ENCODE data around the gene KMT2E.
A peak's percentile ranks its signal among the peaks of the same experiment; 100 is the strongest.

KMT2E gene

DNA sequence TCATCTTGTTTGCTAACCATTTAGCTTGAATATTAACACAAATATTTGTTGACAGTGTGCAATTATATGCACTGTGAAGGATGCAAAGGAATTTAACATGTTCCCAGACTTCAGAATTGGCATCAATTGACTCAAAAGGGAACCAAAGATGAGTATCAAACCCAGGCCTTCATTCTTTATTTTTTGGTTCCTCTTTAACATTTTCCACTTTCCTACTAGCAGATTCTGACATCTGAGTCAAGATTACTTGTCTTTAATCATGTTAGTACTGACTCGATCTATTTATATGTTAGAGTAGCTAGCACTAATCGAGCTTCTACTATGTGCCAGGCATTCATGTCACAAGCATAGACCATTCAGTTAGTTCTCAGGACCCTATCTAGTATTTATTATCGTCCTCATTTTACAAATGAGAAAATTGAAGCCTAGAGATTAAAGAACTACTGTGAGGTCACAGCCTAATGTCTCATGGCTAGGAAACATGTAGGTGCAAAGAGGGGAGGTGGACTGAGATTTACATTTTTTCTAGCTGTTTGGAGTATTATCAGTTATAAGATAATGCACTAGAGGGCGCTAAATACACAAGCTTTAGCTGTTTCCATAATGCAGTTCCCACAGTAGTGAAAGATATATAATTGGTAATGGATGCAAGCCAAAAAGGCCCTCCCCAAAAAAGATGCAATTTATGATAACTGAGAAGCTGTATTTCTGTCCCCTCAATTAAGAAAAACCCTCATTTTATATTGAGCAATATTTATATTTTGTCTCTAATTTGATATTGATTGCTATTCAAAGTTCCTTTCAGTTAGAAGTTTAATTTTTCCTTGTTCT, 32.9 kb upstream of the KMT2E start (continued):
- TF ChIP-seq, protein P1, sequence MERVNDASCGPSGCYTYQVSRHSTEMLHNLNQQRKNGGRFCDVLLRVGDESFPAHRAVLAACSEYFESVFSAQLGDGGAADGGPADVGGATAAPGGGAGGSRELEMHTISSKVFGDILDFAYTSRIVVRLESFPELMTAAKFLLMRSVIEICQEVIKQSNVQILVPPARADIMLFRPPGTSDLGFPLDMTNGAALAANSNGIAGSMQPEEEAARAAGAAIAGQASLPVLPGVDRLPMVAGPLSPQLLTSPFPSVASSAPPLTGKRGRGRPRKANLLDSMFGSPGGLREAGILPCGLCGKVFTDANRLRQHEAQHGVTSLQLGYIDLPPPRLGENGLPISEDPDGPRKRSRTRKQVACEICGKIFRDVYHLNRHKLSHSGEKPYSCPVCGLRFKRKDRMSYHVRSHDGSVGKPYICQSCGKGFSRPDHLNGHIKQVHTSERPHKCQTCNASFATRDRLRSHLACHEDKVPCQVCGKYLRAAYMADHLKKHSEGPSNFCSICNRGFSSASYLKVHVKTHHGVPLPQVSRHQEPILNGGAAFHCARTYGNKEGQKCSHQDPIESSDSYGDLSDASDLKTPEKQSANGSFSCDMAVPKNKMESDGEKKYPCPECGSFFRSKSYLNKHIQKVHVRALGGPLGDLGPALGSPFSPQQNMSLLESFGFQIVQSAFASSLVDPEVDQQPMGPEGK (tag by site-specific recombination; IDR thresholded peaks at IDR 0.05) = peak; percentile 51; the same call in 1 of the 2 replicates
- TF ChIP-seq ZNF302 (tag by site-specific recombination; IDR thresholded peaks at IDR 0.05; ENCODE audit: low read depth) = no peak
- TF ChIP-seq ZNF223 (tag by site-specific recombination; IDR thresholded peaks at IDR 0.05) = no peak
- no peak for TF ChIP-seq ZNF585B (tag by site-specific recombination; IDR thresholded peaks at IDR 0.05)
- TF ChIP-seq HOXC10 (CRISPR knock-in tag; IDR thresholded peaks at IDR 0.05) = no peak
- TF ChIP-seq SP7 (tag by site-specific recombination; IDR thresholded peaks at IDR 0.05) = peak; percentile 51
- TF ChIP-seq ZNF366 (tag by site-specific recombination; conservative IDR thresholded peaks at IDR 0.05) = 0 out of 2 replicates have a peak, but pooled peaks have one; percentile 45
- no peak for TF ChIP-seq ZNF121 (tag by site-specific recombination; IDR thresholded peaks at IDR 0.05)
- TF ChIP-seq, protein P2, sequence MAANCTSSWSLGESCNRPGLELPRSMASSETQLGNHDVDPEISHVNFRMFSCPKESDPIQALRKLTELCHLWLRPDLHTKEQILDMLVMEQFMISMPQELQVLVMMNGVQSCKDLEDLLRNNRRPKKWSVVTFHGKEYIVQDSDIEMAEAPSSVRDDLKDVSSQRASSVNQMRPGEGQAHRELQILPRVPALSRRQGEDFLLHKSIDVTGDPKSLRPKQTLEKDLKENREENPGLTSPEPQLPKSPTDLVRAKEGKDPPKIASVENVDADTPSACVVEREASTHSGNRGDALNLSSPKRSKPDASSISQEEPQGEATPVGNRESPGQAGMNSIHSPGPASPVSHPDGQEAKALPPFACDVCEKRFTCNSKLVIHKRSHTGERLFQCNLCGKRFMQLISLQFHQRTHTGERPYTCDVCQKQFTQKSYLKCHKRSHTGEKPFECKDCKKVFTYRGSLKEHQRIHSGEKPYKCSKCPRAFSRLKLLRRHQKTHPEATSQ (tag by site-specific recombination; IDR thresholded peaks at IDR 0.05) = no peak
- TF ChIP-seq, protein P3, sequence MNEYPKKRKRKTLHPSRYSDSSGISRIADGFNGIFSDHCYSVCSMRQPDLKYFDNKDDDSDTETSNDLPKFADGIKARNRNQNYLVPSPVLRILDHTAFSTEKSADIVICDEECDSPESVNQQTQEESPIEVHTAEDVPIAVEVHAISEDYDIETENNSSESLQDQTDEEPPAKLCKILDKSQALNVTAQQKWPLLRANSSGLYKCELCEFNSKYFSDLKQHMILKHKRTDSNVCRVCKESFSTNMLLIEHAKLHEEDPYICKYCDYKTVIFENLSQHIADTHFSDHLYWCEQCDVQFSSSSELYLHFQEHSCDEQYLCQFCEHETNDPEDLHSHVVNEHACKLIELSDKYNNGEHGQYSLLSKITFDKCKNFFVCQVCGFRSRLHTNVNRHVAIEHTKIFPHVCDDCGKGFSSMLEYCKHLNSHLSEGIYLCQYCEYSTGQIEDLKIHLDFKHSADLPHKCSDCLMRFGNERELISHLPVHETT (tag by site-specific recombination; IDR thresholded peaks at IDR 0.05) = no peak
- TF ChIP-seq ZNF626 (tag by site-specific recombination; IDR thresholded peaks at IDR 0.05) = no peak
- no peak for TF ChIP-seq ZNF529 (tag by site-specific recombination; IDR thresholded peaks at IDR 0.05; ENCODE audit: insufficient replicate concordance)
- no peak for TF ChIP-seq ZBTB7A (tag by site-specific recombination; IDR thresholded peaks at IDR 0.05; ENCODE audit: low read depth)
- no peak for TF ChIP-seq ZNF777 (tag by site-specific recombination; IDR thresholded peaks at IDR 0.05; ENCODE audit: borderline replicate concordance)
- TF ChIP-seq GLIS2 (tag by site-specific recombination; IDR thresholded peaks at IDR 0.05) = no peak
- peak; percentile 77 for TF ChIP-seq ZSCAN30 (tag by site-specific recombination; IDR thresholded peaks at IDR 0.05)
- TF ChIP-seq ZNF24 (tag by site-specific recombination; IDR thresholded peaks at IDR 0.05) = no peak
- TF ChIP-seq ZNF184 (tag by site-specific recombination; IDR thresholded peaks at IDR 0.05) = no peak
- no peak for TF ChIP-seq EGR2 (tag by site-specific recombination; IDR thresholded peaks at IDR 0.05; ENCODE audit: low read depth)
- no peak for TF ChIP-seq ZNF555 (tag by site-specific recombination; conservative IDR thresholded peaks at IDR 0.05)
- TF ChIP-seq, protein P4, sequence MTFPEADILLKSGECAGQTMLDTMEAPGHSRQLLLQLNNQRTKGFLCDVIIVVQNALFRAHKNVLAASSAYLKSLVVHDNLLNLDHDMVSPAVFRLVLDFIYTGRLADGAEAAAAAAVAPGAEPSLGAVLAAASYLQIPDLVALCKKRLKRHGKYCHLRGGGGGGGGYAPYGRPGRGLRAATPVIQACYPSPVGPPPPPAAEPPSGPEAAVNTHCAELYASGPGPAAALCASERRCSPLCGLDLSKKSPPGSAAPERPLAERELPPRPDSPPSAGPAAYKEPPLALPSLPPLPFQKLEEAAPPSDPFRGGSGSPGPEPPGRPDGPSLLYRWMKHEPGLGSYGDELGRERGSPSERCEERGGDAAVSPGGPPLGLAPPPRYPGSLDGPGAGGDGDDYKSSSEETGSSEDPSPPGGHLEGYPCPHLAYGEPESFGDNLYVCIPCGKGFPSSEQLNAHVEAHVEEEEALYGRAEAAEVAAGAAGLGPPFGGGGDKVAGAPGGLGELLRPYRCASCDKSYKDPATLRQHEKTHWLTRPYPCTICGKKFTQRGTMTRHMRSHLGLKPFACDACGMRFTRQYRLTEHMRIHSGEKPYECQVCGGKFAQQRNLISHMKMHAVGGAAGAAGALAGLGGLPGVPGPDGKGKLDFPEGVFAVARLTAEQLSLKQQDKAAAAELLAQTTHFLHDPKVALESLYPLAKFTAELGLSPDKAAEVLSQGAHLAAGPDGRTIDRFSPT (tag by site-specific recombination; IDR thresholded peaks at IDR 0.05) = no peak
- TF ChIP-seq ZNF707 (tag by site-specific recombination; IDR thresholded peaks at IDR 0.05) = no peak
- no peak for TF ChIP-seq ZNF23 (tag by site-specific recombination; IDR thresholded peaks at IDR 0.05; ENCODE audit: borderline replicate concordance)
- TF ChIP-seq ZNF37A (tag by site-specific recombination; IDR thresholded peaks at IDR 0.05) = no peak
- TF ChIP-seq, protein P5, sequence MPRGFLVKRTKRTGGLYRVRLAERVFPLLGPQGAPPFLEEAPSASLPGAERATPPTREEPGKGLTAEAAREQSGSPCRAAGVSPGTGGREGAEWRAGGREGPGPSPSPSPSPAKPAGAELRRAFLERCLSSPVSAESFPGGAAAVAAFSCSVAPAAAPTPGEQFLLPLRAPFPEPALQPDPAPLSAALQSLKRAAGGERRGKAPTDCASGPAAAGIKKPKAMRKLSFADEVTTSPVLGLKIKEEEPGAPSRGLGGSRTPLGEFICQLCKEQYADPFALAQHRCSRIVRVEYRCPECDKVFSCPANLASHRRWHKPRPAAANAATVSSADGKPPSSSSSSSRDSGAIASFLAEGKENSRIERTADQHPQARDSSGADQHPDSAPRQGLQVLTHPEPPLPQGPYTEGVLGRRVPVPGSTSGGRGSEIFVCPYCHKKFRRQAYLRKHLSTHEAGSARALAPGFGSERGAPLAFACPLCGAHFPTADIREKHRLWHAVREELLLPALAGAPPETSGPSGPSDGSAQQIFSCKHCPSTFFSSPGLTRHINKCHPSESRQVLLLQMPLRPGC (tag by site-specific recombination; IDR thresholded peaks at IDR 0.05) = no peak
- no peak for TF ChIP-seq ZNF785 (tag by site-specific recombination; IDR thresholded peaks at IDR 0.05)
- TF ChIP-seq, protein P6, sequence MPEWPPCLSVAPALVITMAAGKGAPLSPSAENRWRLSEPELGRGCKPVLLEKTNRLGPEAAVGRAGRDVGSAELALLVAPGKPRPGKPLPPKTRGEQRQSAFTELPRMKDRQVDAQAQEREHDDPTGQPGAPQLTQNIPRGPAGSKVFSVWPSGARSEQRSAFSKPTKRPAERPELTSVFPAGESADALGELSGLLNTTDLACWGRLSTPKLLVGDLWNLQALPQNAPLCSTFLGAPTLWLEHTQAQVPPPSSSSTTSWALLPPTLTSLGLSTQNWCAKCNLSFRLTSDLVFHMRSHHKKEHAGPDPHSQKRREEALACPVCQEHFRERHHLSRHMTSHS (tag by site-specific recombination; IDR thresholded peaks at IDR 0.05) = no peak
- TF ChIP-seq OSR2 (tag by site-specific recombination; IDR thresholded peaks at IDR 0.05) = peak; percentile 38; the same call in 1 of the 2 replicates
- no peak for TF ChIP-seq ZNF843 (tag by site-specific recombination; IDR thresholded peaks at IDR 0.05)
- TF ChIP-seq ZNF501 (tag by site-specific recombination; IDR thresholded peaks at IDR 0.05) = peak; percentile 79; the same call in 1 of the 2 replicates
- no peak; the same call in 1 of the 2 replicates for TF ChIP-seq ZNF341 (tag by site-specific recombination; IDR thresholded peaks at IDR 0.05; ENCODE audit: low read depth)

Measured in HEK293 (cell line).